CD14-positive monocyte (primary cell): ENCODE measurements around the gene SLC6A13. TPM values are rescaled to one million over a fixed set of nuclear protein-coding genes. Genes with fewer than 3 reads are reported as not detected.

Experiments used
- DNase-seq, 3 donors: peaks; one replicate each; pipeline ENCODE4 v3.0.0-alpha.2; 2011 to 2022
- H2AFZ ChIP-seq: 2 replicates; pipeline ENCODE4 v1.6.0; 2012; ENCODE audit warnings: mild to moderate bottlenecking, low read depth, low read length, inconsistent platforms; ENCODE audit not compliant: insufficient read depth, poor library complexity, severe bottlenecking
- H3K27ac ChIP-seq, 2 donors: 1 replicate in 1 of 2; 2 replicates in 1 of 2; pipeline ENCODE4 v1.5.1; 2012 to 2013; ENCODE audit warnings: low read length in 2 of 2, control low read depth in 1 of 2, inconsistent platforms in 1 of 2, low read depth in 1 of 2, mild to moderate bottlenecking in 1 of 2
- H3K27me3 ChIP-seq, 2 donors: one replicate each; pipeline versions ENCODE4 v1.6.0 to v1.6.1; 2011 to 2013; ENCODE audit warnings: low read length in 2 of 2; ENCODE audit not compliant: control insufficient read depth in 2 of 2, insufficient read depth in 2 of 2
- H3K36me3 ChIP-seq, 2 donors: replicated peaks in 1 of 2; 1 replicate in 1 of 2; 2 replicates in 1 of 2; pipeline versions ENCODE4 v1.5.1 to v1.6.1; 2012 to 2013; ENCODE audit warnings: low read length in 2 of 2, control low read depth in 1 of 2, inconsistent platforms in 1 of 2, mild to moderate bottlenecking in 1 of 2; ENCODE audit not compliant: insufficient read depth in 2 of 2, control insufficient read depth in 1 of 2
- H3K4me1 ChIP-seq, 2 donors: 1 replicate in 1 of 2; 2 replicates in 1 of 2; pipeline versions ENCODE4 v1.5.1 to v1.6.1; 2012 to 2013; ENCODE audit warnings: low read length in 2 of 2, control low read depth in 1 of 2, inconsistent platforms in 1 of 2, mild to moderate bottlenecking in 1 of 2, moderate library complexity in 1 of 2; ENCODE audit not compliant: insufficient read depth in 2 of 2, control insufficient read depth in 1 of 2
- H3K4me2 ChIP-seq: replicated peaks from 2 replicates; pipeline ENCODE3; 2012; ENCODE audit warnings: low read length, moderate library complexity, mild to moderate bottlenecking; ENCODE audit not compliant: poor library complexity, severe bottlenecking; ENCODE audit errors: extremely low read depth
- H3K4me3 ChIP-seq, 3 experiments: fragments of 200-600 bp in 1 of 3; sonication (generic) in 1 of 3; replicated peaks in 1 of 3; 1 replicate in 2 of 3; 2 replicates in 1 of 3; pipeline ENCODE4 v1.5.1; 2011 to 2013; ENCODE audit warnings: low read length in 3 of 3, mild to moderate bottlenecking in 3 of 3, control low read depth in 2 of 3, low read depth in 2 of 3, inconsistent platforms in 1 of 3, moderate library complexity in 1 of 3
- H3K79me2 ChIP-seq: 2 replicates; pipeline ENCODE4 v1.6.0; 2012; ENCODE audit warnings: mild to moderate bottlenecking, control low read depth, inconsistent platforms, low read length, moderate library complexity; ENCODE audit not compliant: insufficient read depth
- H3K9ac ChIP-seq: 2 replicates; pipeline ENCODE4 v1.6.0; 2017; ENCODE audit warnings: low read length, mild to moderate bottlenecking; ENCODE audit not compliant: insufficient read depth, poor library complexity, severe bottlenecking
- H3K9me3 ChIP-seq, 2 donors: replicated peaks in 1 of 2; 1 replicate in 1 of 2; 2 replicates in 1 of 2; pipeline versions ENCODE4 v1.5.1 to v1.6.1; 2012 to 2013; ENCODE audit warnings: low read length in 2 of 2, control low read depth in 1 of 2; ENCODE audit not compliant: control insufficient read depth in 1 of 2, insufficient read depth in 1 of 2
- H4K20me1 ChIP-seq: 2 replicates; pipeline ENCODE4 v1.6.0; 2012; ENCODE audit warnings: mild to moderate bottlenecking, low read length, control low read depth, moderate library complexity; ENCODE audit not compliant: insufficient read depth
- H3K27ac Mint-ChIP-seq, 7 donors: one replicate each; pipeline ENCODE4 v1.8.0; 2020; ENCODE audit warnings: mild to moderate bottlenecking in 7 of 7, mixed read lengths in 7 of 7, moderate library complexity in 6 of 7, inconsistent platforms in 2 of 7
- H3K27me3 Mint-ChIP-seq, 3 donors: one replicate each; pipeline ENCODE4 v1.8.0; 2021 to 2022; ENCODE audit warnings: low read depth in 3 of 3, mild to moderate bottlenecking in 3 of 3, mixed read lengths in 3 of 3, moderate library complexity in 3 of 3, inconsistent platforms in 1 of 3
- H3K36me3 Mint-ChIP-seq, 2 donors: one replicate each; pipeline ENCODE4 v1.8.0; 2020; ENCODE audit warnings: mixed read lengths in 2 of 2, inconsistent platforms in 1 of 2, mild to moderate bottlenecking in 1 of 2
- H3K4me1 Mint-ChIP-seq: one replicate; pipeline ENCODE4 v1.8.0; 2020; ENCODE audit warnings: mild to moderate bottlenecking, mixed read lengths
- H3K4me3 Mint-ChIP-seq, 2 donors: one replicate each; pipeline ENCODE4 v1.8.0; 2020; ENCODE audit warnings: mild to moderate bottlenecking in 2 of 2, mixed read lengths in 2 of 2, moderate library complexity in 1 of 2
- H3K9me3 Mint-ChIP-seq, 7 donors: one replicate each; pipeline ENCODE4 v1.8.0; 2020 to 2022; ENCODE audit warnings: mixed read lengths in 7 of 7, mild to moderate bottlenecking in 6 of 7, moderate library complexity in 6 of 7, inconsistent platforms in 2 of 7
- CTCF ChIP-seq: fragments of 200-600 bp; IDR thresholded peaks from one replicate; pipeline ENCODE4 v1.8.0; 2022; ENCODE audit warnings: antibody characterized with exemption, mild to moderate bottlenecking
- WGBS: methylation state at CpG from one replicate; pipeline ENCODE4 v1.1.5; 2013; ENCODE audit warnings: missing lambda C conversion rate; ENCODE audit not compliant: insufficient coverage; 5-methylcytosine and 5-hydroxymethylcytosine counted together
- intact Hi-C, 2 donors: fragments of 100-400 bp; cut with micrococcal nuclease; formaldehyde crosslinking; loops; one replicate each; pipeline versions ENCODE4 v1.15.0 to v1.15.1; 2023
- polyA plus RNA-seq, 3 donors: library from polyadenylated mRNA; depleted of rRNA in 1 of 3; unstranded in 2 of 3; stranded (reverse) in 1 of 3; fragments of 300-500 nt in 2 of 3; fragments of >200 nt in 1 of 3; fragmentation: Illumina TruSeq in 2 of 3; gene quantifications; 1 replicate in 2 of 3; 2 replicates in 1 of 3; pipeline ENCODE4 v1.2.3, GENCODE V29; 2012 to 2021

SLC6A13 gene
- polyA plus RNA-seq, 3 donors: 0.13 TPM; not detected in 2

GRCh38 chr12:225012-225411 is 37.6 kb downstream of the SLC6A13 start:
- H3K27ac ChIP-seq: no peak overlapping the region
- no peaks in the 10 kb centered on the region for H3K36me3 ChIP-seq
- TF ChIP-seq CTCF: no peak
- no peaks in the 10 kb centered on the region for H3K27me3 ChIP-seq
- H3K9ac ChIP-seq: no peak overlapping the region
- no peak overlapping the region for H2AFZ ChIP-seq
- H3K4me1 ChIP-seq: peaks cover 3 to 4% of the 10 kb centered on the region in 2 donors
- no peaks in the 10 kb centered on the region for H3K4me1 Mint-ChIP-seq
- intact Hi-C loops: no loop called here
- H3K4me3 Mint-ChIP-seq: no peak overlapping the region
- H3K79me2 ChIP-seq: no peaks in the 10 kb centered on the region
- H3K4me3 ChIP-seq: no peak overlapping the region
- H3K36me3 Mint-ChIP-seq: no peaks in the 10 kb centered on the region
- no peak for DNase-seq
- no peaks in the 10 kb centered on the region for H3K9me3 Mint-ChIP-seq
- peaks cover 4 to 13% (median 11%) of the 10 kb centered on the region in 3 donors for H3K27me3 Mint-ChIP-seq
- no peaks in the 10 kb centered on the region for H3K9me3 ChIP-seq
- H4K20me1 ChIP-seq: no peaks in the 10 kb centered on the region
- H3K27ac Mint-ChIP-seq: no peak overlapping the region
- H3K4me2 ChIP-seq: no peak overlapping the region
- WGBS: 89% methylated on average over 11 of the region's 18 CpGs

- intact Hi-C loops: no loop called here
- Mint-ChIP-seq H3K4me1 (no peaks in the 10 kb centered on the region), H3K9me3 (no peaks in the 10 kb centered on the region), H3K36me3 (no peaks in the 10 kb centered on the region), H3K4me3 (no peak overlapping the region), H3K27ac (no peak overlapping the region), H3K27me3 (peaks cover 4 to 8% (median 7%) of the 10 kb centered on the region in 3 donors)
- no peaks in the 10 kb centered on the region for H3K36me3 ChIP-seq
- no peak overlapping the region for H3K4me3 ChIP-seq
- H3K4me2 ChIP-seq: no peak overlapping the region
- no peaks in the 10 kb centered on the region for H3K9me3 ChIP-seq
- no peak overlapping the region for H2AFZ ChIP-seq
- 94% methylated on average over 7 of the region's 9 CpGs for WGBS
- H3K4me1 ChIP-seq: peaks cover 4 to 7% of the 10 kb centered on the region in 2 donors
- DNase-seq: no peak
- no peak for TF ChIP-seq CTCF
- H3K27ac ChIP-seq: no peak overlapping the region
- H3K27me3 ChIP-seq: no peaks in the 10 kb centered on the region
- H3K79me2 ChIP-seq: no peaks in the 10 kb centered on the region
- no peak overlapping the region for H3K9ac ChIP-seq
- no peaks in the 10 kb centered on the region for H4K20me1 ChIP-seq
These were observed 38.3 kb downstream of the SLC6A13 start for GRCh38 chr12:224330-224729.
